LNCaP clone FGC (cell line): ENCODE results near the gene INPP4B.
A peak's percentile ranks its signal among the peaks of the same experiment; 100 is the strongest.

Experiments used
- DNase-seq: peaks from one replicate; pipeline ENCODE4 v3.0.0-alpha.2; 2011; ENCODE audit warnings: low read depth
- H3K4me3 ChIP-seq: 2 replicates; pipeline ENCODE4 v1.5.1; 2011; ENCODE audit warnings: mild to moderate bottlenecking, low read depth, low read length, control low read depth
- CTCF ChIP-seq: IDR thresholded peaks from 2 replicates; pipeline ENCODE4 v1.5.1; 2012; ENCODE audit warnings: mild to moderate bottlenecking; ENCODE audit not compliant: control insufficient read depth, insufficient read depth; ENCODE audit errors: extremely low read depth

INPP4B gene

GRCh38 chr4:142376204-142376603 is 469.9 kb downstream of the INPP4B start:
- DNase-seq = no peak
- no peak overlapping the region for H3K4me3 ChIP-seq
- no peak for TF ChIP-seq CTCF

GRCh38 chr4:142373610-142374009 is 472.5 kb downstream of the INPP4B start:
- peak; percentile 22 for DNase-seq
- TF ChIP-seq CTCF = no peak
- no peak overlapping the region for H3K4me3 ChIP-seq

- no peak overlapping the region for H3K4me3 ChIP-seq
- no peak for DNase-seq
- no peak for TF ChIP-seq CTCF
Measured at GRCh38 chr4:142372530-142373260, 473.4 kb downstream of the INPP4B start.

- no peak for TF ChIP-seq CTCF
- H3K4me3 ChIP-seq = no peak overlapping the region
- DNase-seq = no peak
Measured at GRCh38 chr4:142369141-142369540, 477.0 kb downstream of the INPP4B start.

GRCh38 chr4:142367418-142368180 is 478.5 kb downstream of the INPP4B start:
- no peak for DNase-seq
- TF ChIP-seq CTCF = no peak

GRCh38 chr4:142366769-142367181 is 479.3 kb downstream of the INPP4B start:
- DNase-seq = no peak
- TF ChIP-seq CTCF = no peak
- no peak overlapping the region for H3K4me3 ChIP-seq

More at GRCh38 chr4:142367418-142368180, 478.5 kb downstream of the INPP4B start:
- no peak overlapping the region for H3K4me3 ChIP-seq

- H3K4me3 ChIP-seq = no peak overlapping the region
- no peak for DNase-seq
- no peak for TF ChIP-seq CTCF
Measured at GRCh38 chr4:142365391-142365790, 480.7 kb downstream of the INPP4B start.
